GOT3 (cell line): ENCODE data around the gene GAP43.

Source experiments
- DNase-seq: peaks from one replicate; lab custom pipeline; 2025; ENCODE audit warnings: mixed read lengths; lab: John Stamatoyannopoulos, UW

Gene GAP43

GRCh38 chr3:115662356-115662755 is 39.0 kb downstream of the GAP43 start:
- DNase-seq = no peak

DNA sequence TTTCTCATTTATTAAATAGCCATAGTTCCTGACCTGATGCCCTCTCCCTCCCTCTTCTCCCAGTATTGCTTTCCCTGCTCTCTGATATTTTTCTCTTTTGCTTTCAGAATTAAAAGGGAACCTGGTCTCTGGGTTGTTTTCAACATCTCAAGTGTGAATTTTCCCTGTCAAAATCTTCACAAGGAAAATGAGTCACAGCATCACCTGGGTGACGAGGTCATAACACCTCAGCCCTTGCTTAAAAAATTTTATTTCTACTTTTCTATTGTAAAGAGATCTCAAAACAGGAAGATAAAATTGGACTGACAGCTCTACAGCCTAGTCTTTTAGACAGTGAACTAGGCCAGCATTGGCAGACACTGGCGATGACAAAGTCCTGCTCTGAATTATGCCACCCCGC is 40.1 kb downstream of the GAP43 start:
- DNase-seq = no peak

GRCh38 chr3:115666081-115666480 is 42.8 kb downstream of the GAP43 start:
- no peak for DNase-seq

- no peak for DNase-seq
Measured at GRCh38 chr3:115666920-115667737, 43.8 kb downstream of the GAP43 start.

GRCh38 chr3:115667738-115668065 is 44.4 kb downstream of the GAP43 start:
- no peak for DNase-seq

GRCh38 chr3:115670911-115671310 is 47.6 kb downstream of the GAP43 start:
- DNase-seq = no peak

- DNase-seq = no peak
Measured at GRCh38 chr3:115671761-115672455, 48.6 kb downstream of the GAP43 start.

GRCh38 chr3:115673881-115674280 is 50.6 kb downstream of the GAP43 start:
- no peak for DNase-seq

GRCh38 chr3:115676336-115676735 is 53.0 kb downstream of the GAP43 start:
- DNase-seq = no peak

DNA sequence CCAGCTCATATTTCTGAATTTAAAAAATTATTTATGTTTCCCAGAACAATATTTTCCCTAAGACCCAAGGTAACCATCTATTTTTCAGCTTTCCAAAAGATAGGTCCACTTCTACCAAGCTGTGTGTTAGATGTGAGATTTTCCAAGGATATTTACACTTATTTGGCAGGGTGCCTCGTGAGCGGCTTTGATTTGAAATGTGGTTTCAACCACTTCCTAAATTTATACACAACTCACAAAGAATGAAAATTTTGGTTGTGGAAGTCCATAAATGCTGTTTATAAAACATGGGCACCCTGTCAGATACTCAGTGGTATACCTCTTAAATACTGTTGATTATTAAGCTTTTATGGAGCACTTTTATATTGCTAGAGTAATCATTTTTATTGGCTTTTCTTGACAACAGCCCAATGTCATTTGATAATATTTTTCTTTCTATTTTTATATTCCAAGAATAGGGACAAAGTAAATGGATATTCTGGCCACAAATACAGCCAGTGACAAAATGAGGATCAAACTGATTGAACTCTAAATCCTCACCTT is 57.6 kb downstream of the GAP43 start:
- no peak for DNase-seq

GRCh38 chr3:115681736-115682135 is 58.4 kb downstream of the GAP43 start:
- DNase-seq = no peak

DNA sequence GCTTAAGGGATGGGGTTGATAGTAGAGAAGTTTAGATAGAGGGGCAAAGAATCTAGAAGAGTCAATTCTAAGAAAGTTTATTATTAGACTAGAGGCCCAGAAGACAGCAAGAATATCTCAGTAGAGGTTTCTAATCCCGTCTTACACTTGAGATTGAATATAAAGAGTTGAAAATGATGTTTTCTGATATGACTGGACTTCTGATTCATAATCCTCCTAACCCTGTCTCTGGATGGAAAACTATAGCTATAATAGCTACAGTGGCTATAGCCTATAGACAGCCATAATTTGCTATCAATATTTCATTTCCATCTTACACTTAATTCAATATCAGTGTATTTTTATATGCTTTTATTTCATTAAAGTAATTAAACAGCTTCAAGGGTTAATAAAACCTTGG is 60.0 kb downstream of the GAP43 start:
- no peak for DNase-seq

DNA sequence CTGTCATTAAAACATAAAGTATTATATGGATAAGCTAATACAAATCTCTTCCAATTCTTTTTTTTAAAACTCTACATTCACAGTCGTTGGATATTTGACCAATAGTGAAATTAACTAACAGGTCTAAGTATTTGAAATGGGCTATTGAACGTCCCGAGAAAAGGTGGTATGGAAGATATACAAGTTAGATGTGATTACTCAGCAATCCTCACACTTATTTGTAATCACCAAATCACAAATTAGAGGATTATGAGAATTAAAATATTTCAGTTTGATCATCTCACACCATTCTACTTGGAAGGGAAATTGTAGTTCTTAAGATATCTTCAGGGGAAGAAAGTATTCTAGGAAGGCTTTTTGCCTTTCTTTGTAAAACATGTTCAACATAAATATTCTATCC is 60.5 kb downstream of the GAP43 start:
- DNase-seq = no peak

- DNase-seq = no peak
Measured at GRCh38 chr3:115685097-115685496, 61.8 kb downstream of the GAP43 start.

- DNase-seq = no peak
Measured at GRCh38 chr3:115687721-115688120, 64.4 kb downstream of the GAP43 start.

DNA sequence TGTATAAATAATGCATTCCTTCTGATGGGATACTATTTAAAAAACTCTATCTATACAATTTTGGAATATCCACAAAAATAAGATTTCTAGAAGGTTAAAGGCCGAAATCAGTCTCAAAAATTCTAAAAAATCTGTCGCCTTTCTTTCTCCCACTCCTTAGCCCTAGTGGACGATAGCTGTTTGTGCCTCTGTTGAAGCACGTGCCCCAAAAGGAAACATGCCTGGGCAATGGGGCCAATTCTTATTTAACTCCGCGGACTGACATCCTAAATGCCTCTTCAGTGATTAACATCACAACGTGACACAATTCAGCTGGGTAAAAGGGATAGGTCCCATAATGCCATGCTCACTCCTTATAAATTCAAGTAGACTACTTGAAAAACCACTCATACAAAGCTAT is 65.1 kb downstream of the GAP43 start:
- DNase-seq = no peak

DNA sequence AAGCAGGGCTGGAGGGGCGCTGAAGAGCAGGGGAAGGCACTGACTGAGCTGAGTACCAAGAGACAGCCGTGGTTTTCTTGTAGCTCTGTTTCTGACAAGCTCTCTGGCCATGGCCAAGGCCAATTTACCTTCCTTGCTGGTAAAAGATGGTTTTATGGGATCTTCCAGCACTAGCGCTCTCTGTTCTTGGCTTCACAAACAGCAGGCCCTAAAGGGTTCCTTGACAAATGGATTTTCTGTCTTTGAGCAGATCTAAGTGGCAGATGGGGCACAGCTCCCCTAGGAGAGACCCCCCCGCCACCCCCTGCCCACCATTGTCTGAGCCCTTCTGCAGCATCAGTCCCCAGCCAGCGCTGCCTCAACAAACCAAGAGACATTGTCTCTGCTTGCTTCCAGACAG is 66.6 kb downstream of the GAP43 start:
- DNase-seq = no peak

- DNase-seq = no peak
Measured at GRCh38 chr3:115691964-115692363, 68.7 kb downstream of the GAP43 start.

- DNase-seq = peak; percentile 25
Measured at GRCh38 chr3:115692887-115693524, 69.7 kb downstream of the GAP43 start.

GRCh38 chr3:115693868-115694267 is 70.6 kb downstream of the GAP43 start:
- DNase-seq = no peak

- DNase-seq = no peak
Measured at GRCh38 chr3:115695090-115695489, 71.8 kb downstream of the GAP43 start.

DNA sequence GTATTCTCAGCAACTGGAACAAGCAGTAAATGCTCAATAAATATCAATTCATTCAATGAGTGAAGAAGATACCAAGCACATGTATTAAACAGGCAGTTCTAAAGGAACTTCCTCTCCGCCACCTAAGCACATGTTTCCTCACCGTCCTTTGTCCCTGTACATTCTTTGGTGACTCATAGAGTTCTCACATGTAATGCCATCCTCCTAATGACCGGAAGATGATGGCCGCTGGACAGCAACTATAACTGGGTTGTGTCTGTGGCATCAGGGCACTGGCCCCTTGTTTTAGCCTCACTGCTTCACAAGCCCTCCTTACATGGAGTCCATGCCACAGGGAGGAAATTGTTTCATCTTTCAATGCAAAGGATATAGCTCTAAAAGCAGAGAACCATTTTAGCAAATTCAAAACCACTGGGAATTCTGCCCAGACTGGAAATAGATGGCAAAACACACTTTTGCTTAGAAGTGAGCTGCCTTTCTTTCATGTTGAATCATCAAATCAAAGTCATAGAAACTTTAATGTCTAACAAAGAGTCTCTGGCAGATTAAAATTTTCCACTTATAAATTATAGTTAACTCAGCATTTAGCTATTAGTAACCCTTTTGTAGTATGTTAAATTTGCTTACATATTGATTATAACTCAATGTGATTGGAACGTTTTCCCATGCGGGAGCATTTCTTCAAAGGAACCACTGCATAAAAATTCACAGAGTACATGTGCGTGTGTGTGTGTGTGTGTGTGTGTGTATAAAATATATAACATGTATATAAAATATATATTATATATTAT is 74.1 kb downstream of the GAP43 start:
- no peak for DNase-seq
